Measurements from ENCODE around the gene PPP2R5C. TPM values are rescaled to one million over a fixed set of nuclear protein-coding genes. Genes with fewer than 3 reads are reported as not detected.
A peak's percentile ranks its signal among the peaks of the same experiment; 100 is the strongest.

Gene PPP2R5C
- total and polyA plus RNA-seq, 8 donors = 41.6 to 76.1 (median 55.9) TPM

- WGBS, 2 donors = 88 to 99% methylated on average over 3 of the region's 3 CpGs
- H3K27me3 ChIP-seq = no peaks in the 10 kb centered on the region
- DNase-seq (no peak), ATAC-seq (no peak), FAIRE-seq (no peak)
- intact Hi-C loops (cut with DNase I) = no loop called here
- H3K4me1 ChIP-seq = peaks cover 3 to 4% (median 4%) of the 10 kb centered on the region in 3 donors
- H3K9me3 ChIP-seq = no peaks in the 10 kb centered on the region
- TF ChIP-seq, protein P1, sequence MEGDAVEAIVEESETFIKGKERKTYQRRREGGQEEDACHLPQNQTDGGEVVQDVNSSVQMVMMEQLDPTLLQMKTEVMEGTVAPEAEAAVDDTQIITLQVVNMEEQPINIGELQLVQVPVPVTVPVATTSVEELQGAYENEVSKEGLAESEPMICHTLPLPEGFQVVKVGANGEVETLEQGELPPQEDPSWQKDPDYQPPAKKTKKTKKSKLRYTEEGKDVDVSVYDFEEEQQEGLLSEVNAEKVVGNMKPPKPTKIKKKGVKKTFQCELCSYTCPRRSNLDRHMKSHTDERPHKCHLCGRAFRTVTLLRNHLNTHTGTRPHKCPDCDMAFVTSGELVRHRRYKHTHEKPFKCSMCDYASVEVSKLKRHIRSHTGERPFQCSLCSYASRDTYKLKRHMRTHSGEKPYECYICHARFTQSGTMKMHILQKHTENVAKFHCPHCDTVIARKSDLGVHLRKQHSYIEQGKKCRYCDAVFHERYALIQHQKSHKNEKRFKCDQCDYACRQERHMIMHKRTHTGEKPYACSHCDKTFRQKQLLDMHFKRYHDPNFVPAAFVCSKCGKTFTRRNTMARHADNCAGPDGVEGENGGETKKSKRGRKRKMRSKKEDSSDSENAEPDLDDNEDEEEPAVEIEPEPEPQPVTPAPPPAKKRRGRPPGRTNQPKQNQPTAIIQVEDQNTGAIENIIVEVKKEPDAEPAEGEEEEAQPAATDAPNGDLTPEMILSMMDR (IDR thresholded peaks at IDR 0.05) = no peak
- no peak overlapping the region for H3K4me3 ChIP-seq
- no peak overlapping the region for H3K27ac ChIP-seq
- H3K36me3 ChIP-seq = no peaks in the 10 kb centered on the region
These were observed 3.7 kb upstream of the PPP2R5C start for GRCh38 chr14:101757839-101758211.

DNA sequence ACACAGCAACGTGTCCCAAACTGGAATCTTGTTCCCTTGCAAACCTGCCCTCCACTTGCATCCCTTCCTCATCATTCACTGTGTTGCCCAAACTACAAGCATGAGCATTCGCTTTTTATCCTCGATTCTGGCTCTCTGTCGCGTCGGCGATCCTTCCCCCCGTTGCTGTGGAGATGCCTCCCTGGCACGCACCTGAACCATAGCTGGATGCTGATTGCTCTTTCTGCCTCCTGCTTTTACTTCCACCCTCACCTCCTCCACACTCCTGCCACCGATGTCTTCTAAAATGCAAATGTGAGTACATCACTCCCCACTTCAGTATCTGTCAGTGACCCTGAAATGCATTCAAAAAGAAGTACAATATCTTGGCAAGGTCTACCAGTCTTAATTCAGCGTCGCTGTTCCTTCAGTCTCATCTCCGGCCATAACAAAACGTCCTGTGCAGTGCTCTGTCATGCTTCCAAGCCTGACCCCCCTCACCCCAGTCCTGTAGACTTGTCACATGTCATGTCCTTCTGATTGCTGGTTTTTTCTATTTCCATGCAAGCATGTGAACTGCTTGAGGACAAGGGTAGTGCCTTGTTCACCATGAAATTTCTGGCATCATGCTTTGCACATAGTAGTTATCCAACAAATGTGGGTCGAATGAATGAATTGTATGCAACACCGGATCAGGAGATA lies 2.5 kb upstream of the PPP2R5C start:
- 76 to 82% methylated on average over 16 of the region's 16 CpGs for WGBS, 2 donors

GRCh38 chr14:101760138-101761011 lies 1.1 kb upstream of the PPP2R5C start:
- peak overlapping the region in 2 of 4 donors; percentile 84 to 87 for H3K4me3 ChIP-seq
- 1 to 2% methylated on average over 41 to 62 of the region's 63 CpGs for WGBS, 2 donors
- TF ChIP-seq, protein P1 (IDR thresholded peaks at IDR 0.05) = no peak
- no peaks in the 10 kb centered on the region for H3K27me3 ChIP-seq
- FAIRE-seq (peak; percentile 34), ATAC-seq (peak; percentile 82 to 89 (median 84)), DNase-seq (peak; percentile 97 to 99 (median 99))
- peaks cover 3 to 9% (median 6%) of the 10 kb centered on the region in 3 donors for H3K4me1 ChIP-seq
- peak overlapping the region in 3 of 4 donors; percentile 37 to 87 (median 69) for H3K27ac ChIP-seq
- H3K9me3 ChIP-seq = no peaks in the 10 kb centered on the region
- no peaks in the 10 kb centered on the region for H3K36me3 ChIP-seq
- intact Hi-C loops (cut with DNase I) = no loop called here

More for the DNA sequence above, 2.5 kb upstream of the PPP2R5C start:
- FAIRE-seq (no peak), ATAC-seq (no peak), DNase-seq (no peak)
- Histone ChIP-seq H3K9me3 (no peaks in the 10 kb centered on the region), H3K27me3 (no peaks in the 10 kb centered on the region), H3K4me1 (peaks cover 3 to 9% (median 6%) of the 10 kb centered on the region in 3 donors), H3K27ac (no peak overlapping the region), H3K36me3 (no peaks in the 10 kb centered on the region), H3K4me3 (no peak overlapping the region)
- TF ChIP-seq, protein P1 (IDR thresholded peaks at IDR 0.05) = no peak
- intact Hi-C loops (cut with DNase I) = no loop called here

GRCh38 chr14:101761881-101762529 lies 496 bp downstream of the PPP2R5C start:
- Histone ChIP-seq H3K27ac (peak overlapping the region in 3 of 4 donors; percentile 10 to 69 (median 51)), H3K4me3 (peak overlapping the region; percentile 51 to 87 (median 76)), H3K4me1 (peaks cover 3 to 9% (median 6%) of the 10 kb centered on the region in 3 donors), H3K36me3 (peaks cover 0 to 3% (median 0%) of the 10 kb centered on the region in 3 donors), H3K9me3 (no peaks in the 10 kb centered on the region), H3K27me3 (no peaks in the 10 kb centered on the region)
- intact Hi-C loops (cut with DNase I) = no loop called here
- TF ChIP-seq, protein P1 (IDR thresholded peaks at IDR 0.05) = no peak
- 1 to 2% methylated on average over 22 to 72 of the region's 72 CpGs for WGBS, 2 donors
- FAIRE-seq = no peak
- ATAC-seq = no peak
- DNase-seq = peak in 5 of 6 donors; percentile 41 to 85 (median 76)

Measured in pancreas (tissue), 10 donors.